ENCODE results near the gene TRMT6.

The TRMT6 gene

GRCh38 chr20:5945963-5946362 lies 4.4 kb downstream of the TRMT6 start:
- no peak for DNase-seq

GRCh38 chr20:5938456-5939029 lies 11.8 kb downstream of the TRMT6 start:
- no peak for DNase-seq

GRCh38 chr20:5936238-5936637 lies 14.1 kb downstream of the TRMT6 start:
- no peak for DNase-seq

DNA sequence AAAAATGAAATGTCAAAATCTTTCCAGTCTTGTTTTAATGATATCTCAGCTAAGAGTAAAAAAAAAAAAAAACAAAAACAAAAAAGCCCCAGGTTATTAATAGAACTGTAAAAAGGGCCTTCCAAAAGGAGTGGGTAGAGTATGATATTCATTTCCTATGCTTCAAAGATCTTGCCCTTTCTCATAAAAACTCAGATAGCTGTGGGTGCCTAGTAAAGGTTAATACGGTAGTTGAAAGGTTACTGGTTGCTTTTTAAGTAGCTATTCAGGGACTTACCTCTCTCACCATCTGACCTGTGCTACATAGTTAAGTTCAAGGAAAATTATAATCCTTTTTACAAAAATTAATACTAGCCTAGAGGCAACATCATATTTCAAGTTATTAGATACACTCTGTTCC lies 14.9 kb downstream of the TRMT6 start:
- DNase-seq = no peak

DNA sequence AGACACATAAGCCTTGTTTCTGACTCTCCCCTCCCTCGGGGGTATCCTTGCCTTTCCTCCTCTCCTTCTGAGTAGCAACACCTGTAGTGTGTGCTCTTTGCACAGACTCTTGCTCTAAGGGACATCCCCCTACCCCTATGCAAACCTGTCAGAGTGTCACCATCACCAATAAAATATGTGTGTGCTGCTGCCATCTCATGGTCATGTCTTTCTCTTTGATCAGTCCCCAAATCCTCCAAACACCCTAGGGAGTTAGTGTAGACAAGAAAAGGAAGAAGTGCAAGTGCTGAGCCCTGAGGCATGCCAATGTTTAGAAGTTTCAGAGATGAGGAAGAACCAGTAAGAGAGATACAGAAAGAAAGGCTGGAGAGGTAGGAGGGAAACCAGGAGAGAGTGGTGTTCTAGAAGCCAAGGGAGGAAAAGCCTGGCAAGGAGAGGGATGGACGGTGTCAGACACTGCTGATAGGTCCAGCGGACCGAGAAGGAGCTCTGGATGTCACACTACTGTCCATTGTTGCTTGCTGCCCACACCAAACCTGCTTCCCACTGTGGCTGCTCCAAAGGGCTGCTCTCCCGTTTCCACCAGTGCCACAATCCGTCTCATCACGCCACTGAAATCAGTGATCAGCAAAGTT lies 16.4 kb downstream of the TRMT6 start:
- DNase-seq = no peak

DNA sequence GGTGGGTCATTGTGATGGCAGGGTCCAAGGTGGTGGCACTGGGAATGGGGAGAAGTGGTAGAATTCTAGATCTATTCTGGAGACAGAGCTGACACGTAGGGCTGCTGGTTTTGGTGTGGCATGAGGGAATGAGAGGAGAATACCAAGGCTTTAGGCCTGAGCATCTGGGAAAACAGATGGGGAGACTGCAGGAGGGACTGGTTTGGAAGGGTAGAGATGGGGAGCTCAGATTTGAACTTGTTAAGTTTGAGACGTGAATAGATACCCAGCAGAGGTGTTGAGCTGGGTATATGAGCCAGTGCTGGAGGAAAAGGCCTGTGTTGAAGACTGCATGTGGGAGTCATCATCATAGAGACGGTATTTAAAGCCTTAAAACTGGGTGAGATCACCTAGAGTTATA lies 17.5 kb downstream of the TRMT6 start:
- DNase-seq = no peak

- no peak for DNase-seq
Observed at GRCh38 chr20:5931411-5931810, 18.9 kb downstream of the TRMT6 start.

DNA sequence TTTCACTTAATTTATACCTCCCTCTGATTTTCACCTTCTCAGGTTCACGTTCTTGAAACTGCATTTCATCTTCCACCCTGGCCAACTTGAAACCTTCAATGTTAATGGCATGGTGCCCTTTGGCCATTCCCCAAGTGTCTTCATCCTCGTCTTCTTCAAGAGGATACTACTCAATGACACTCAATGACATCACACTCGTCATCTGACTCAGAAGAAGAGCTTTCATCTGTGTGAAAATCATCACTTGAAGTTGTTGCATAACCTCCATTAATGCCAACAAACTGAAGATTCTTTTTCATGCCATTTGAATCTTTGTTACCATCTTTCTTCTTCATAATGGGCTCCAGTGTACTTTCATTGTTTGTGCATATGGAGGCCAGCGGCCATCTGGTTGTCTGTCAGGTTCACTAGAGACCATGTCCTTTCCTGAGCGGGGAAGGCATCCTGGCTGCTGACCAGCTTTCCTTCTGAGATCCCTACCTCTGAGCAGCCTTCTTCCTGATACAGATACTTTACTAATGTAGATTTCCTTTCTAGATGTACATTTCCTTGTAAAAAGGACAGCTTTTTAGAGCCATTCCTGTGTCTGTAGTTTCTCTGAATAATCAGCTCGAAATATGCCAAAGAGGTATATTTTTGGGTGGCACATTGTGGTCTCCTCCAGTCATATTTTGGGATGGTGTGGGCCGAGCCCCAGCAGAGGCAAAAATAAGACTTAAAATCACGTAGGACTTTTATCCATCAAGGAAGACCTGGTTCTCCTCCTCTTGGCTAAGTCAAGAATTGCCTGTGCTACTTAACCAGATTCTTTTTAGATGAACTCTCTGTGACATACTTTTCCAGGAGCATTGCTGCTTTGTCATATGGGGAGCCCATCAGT lies 21.3 kb downstream of the TRMT6 start:
- DNase-seq = no peak

DNA sequence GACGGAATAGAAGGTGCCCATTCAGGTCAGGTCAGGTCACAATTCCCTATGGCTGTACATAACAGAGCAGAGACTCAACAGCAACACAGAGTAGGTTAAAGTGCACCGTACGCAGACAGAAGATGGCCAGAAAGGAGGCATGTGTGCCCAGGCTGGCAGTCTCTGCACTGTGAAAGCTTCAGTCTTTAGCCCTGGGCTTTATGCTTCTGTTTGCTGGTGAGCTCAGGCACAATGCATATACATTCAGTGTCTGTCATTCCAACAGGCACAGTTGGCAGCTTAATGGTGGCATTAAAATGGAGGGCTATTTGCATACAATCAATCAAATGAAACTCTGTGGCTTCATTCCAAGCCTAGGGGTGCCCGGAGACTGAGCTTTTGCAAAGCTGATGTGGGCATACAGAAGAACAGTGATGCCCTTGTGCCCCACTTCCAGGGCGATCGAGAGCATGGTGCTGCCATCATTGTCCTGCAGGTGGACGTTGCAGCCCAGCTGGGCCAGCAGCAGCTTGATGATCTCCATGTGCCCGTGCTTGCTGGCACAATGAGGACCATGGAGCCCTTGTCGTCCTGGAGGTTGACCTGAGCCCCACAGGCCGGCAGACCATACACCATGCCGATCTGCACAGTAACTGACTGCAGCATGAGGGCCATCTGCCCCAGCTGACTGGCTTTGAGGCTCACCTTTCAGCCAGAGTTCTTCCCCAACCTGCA lies 22.4 kb downstream of the TRMT6 start:
- DNase-seq = no peak

DNA sequence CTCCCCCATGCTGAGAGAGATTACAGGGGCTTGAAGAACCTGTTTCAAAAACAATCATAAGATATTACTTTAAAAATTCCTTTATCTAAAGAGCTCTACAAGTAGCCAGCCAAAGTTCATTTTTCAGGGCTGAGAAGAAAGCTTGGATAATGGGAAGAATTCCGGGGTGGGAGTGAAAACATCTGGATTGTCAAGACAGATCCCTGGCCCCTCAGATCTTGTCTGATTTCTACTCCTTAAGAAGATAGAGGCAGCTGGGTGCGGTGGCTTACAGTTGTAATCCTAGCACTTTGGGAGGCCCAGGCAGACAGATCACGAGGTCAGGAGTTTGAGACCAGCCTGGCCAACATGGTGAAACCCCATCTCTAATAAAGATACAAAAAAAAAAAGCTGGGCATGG lies 24.8 kb downstream of the TRMT6 start:
- no peak for DNase-seq

GRCh38 chr20:5923493-5923892 lies 26.8 kb downstream of the TRMT6 start:
- DNase-seq = no peak

- DNase-seq = no peak
Observed at GRCh38 chr20:5920581-5920980, 29.8 kb downstream of the TRMT6 start.

GRCh38 chr20:5919626-5920544 lies 30.4 kb downstream of the TRMT6 start:
- no peak for DNase-seq

DNA sequence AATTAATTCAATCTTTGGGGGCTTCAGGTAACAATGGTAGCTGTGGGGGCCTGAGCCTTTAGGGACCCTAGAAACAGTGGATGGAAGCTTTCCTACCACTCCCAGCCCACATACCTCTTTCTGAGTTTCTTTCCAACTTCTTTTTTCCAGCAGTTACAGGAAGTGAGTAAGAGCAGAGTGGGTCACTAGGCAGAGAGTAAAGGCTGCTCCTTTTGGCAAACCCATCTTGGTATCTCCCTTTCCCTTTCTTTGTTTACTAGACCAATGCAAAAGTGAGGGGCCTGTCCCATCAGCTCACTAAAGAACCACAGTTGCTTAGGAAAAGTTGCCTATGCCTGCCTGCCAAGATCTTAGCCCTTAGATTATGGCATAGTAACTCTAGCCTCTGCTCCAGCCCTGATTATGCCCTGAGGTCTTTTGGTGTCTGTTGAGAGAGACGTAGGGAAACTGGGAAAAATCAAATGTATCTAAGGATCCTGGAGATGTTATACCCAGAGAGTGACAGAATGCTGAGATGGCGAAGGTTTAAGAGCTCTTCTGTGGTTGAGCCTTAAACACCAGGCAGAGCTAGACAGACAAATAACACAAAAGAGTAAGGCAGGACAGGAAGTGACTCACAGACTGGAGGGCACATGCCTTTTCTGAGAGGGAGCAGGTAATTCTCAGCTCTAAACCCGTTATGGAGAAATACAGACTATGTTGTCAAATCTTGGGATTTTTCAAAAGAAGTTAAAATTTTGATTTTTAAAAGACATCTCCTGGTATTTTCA lies 31.3 kb downstream of the TRMT6 start:
- DNase-seq = no peak

DNA sequence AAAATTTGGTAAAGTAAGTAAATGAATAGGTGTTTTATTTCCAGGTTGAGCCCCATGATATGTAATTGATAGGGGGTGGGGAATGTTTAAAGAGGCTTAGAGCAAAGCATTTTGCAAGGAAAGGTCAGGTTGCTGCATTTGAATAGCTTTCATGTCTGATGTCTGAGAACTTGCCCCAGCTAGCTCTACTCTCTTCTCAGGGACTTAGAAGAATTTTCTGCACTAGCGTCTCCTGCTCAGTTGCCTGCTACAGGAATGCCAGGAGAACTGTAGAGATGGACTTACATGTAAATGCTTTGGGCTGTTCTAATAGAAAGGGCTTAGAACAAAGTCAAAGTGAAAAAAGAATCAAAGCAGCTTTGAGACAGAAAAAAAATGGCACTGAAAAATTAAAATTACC lies 35.5 kb downstream of the TRMT6 start:
- DNase-seq = no peak

DNA sequence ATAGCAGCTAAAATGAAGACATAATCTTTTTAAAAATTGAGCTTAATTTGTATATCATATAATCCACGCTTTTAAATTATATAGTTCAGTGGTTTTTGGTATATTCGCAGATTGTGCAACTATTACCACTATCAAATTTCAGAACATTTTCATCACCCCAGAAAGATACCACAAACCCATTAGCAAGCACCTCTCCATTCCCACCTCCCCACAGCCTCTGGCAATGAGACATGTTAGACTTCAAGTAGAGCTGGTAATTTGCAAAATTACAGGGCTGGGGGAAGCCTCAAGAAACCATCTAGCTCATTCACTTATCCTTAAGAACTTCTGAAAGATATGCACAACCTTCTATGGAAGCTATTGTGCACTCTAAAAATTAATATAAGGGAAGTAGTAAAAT lies 37.2 kb downstream of the TRMT6 start:
- no peak for DNase-seq

- DNase-seq = no peak
Observed at GRCh38 chr20:5910186-5910585, 40.1 kb downstream of the TRMT6 start.

DNA sequence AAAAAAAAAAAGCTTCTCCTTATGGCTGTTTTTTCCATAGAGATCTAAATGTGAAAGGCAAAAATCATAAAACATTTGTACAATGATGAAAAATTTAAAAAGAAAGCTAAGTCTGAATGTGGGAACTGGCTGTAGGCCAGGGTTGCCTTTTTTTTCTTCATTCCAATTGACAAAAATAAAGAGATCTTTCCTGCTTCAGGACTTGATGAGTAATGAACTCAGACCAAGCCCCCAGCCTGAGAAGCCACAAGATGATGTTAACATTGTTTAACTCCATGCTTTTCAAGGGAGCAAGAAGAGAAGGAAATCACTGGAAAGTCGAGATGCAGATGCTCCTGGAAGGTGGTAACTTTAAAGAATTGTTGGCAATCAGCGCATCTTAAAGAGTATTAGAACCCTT lies 41.4 kb downstream of the TRMT6 start:
- no peak for DNase-seq

GRCh38 chr20:5900908-5901307 lies 49.4 kb downstream of the TRMT6 start:
- DNase-seq = no peak

- no peak for DNase-seq
Observed at GRCh38 chr20:5899444-5899843, 50.9 kb downstream of the TRMT6 start.

- DNase-seq = no peak
Observed at GRCh38 chr20:5895626-5896025, 54.7 kb downstream of the TRMT6 start.

- no peak for DNase-seq
Observed at GRCh38 chr20:5893621-5894020, 56.7 kb downstream of the TRMT6 start.
